NCI-H187 (cell line): ENCODE results near the gene CMTM4.

Source experiments
- DNase-seq, 2 experiments: peaks; one replicate each; lab custom pipeline; 2025; lab: John Stamatoyannopoulos, UW

Gene CMTM4

DNA sequence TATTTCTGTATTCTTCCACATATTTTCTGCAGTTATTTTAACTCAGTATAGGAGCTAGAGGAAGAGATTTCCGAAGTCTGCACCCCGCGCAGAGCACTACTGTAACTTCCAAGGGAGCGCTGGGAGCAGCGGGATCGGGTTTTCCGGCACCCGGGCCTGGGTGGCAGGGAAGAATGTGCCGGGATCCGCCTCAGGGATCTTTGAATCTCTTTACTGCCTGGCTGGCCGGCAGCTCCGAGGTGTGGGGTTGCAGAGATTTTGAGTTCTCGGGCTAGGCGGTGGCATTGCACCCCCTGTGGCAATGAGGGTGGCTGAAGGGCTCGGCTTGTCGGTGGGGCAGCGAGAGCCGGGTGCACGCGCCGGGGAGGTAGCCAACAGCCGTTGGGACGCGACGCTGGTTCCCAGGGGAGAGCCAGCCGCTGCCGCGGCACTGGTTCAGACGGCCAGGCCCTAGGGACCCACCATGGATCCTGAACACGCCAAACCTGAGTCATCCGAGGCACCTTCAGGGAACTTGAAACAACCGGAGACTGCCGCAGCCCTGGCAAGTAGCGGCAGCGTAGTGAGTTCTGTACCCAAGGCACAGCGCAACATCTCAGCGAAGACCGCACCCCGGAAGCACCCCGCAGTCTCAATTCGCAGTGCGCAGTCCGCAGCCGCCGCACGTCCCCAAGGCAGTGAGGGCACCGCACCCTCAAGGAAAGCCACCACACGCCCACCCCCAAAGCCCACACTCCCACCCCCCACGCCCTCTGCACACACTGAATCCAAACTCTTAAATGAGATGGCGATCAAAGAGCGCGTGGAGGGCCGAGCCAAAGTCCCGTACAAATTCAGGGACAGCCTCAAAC is 130.3 kb downstream of the CMTM4 start, which contains the start of gene CMTM1:
Gene CMTM1 (plus strand): TSS at position 389 of the 851 bp plus-strand sequence. CDS start 75 bp downstream, at position 464.
- no peak for DNase-seq
